ENCODE data around the gene GALNT9.
"Not testable (repeated sequence)": the region's sequence is repeated elsewhere in the genome, so short reads cannot be mapped to it uniquely, and the experiment has no call there.

Gene GALNT9

GRCh38 chr12:132296063-132296462 is 33.3 kb downstream of the GALNT9 start:
- no peak overlapping the region for H2AK5ac ChIP-seq (ENCODE audit: low read length, severe bottlenecking)
- DNase-seq, result no peak
- H3K36me3 ChIP-seq (ENCODE audit: control insufficient read depth in 1 of 2, insufficient read depth in 2 of 2, low read depth in 1 of 2, low read length in 2 of 2), result no peaks in the 10 kb centered on the region
- no peak overlapping the region for H3K18ac ChIP-seq (ENCODE audit: low read depth in 1 of 2, low read length in 2 of 2)
- 89% methylated on average over 18 of the region's 18 CpGs for WGBS
- no peak overlapping the region for H3K4me3 ChIP-seq (ENCODE audit: insufficient read depth in 1 of 2, low read depth in 1 of 2, low read length in 2 of 2)
- no peak overlapping the region for H2BK120ac ChIP-seq (ENCODE audit: low read depth, low read length)
- H2BK12ac ChIP-seq (ENCODE audit: low read length in 2 of 2), result no peak overlapping the region
- H3K27ac ChIP-seq (ENCODE audit: low read length, poor library complexity, severe bottlenecking), result no peak overlapping the region
- no peaks in the 10 kb centered on the region for H3K4me1 ChIP-seq (ENCODE audit: control insufficient read depth, insufficient read depth, low read depth, low read length)
- H2BK15ac ChIP-seq (ENCODE audit: low read depth, poor library complexity, severe bottlenecking), result no peak overlapping the region
- H3K4ac ChIP-seq (ENCODE audit: low read depth in 1 of 2, low read length in 2 of 2), result no peak overlapping the region
- H3K9me3 ChIP-seq (ENCODE audit: control insufficient read depth, low read length), result no peaks in the 10 kb centered on the region
- H3K4me2 ChIP-seq (ENCODE audit: low read length, poor library complexity, severe bottlenecking), result no peak overlapping the region
- H4K8ac ChIP-seq (ENCODE audit: low read length), result no peak overlapping the region
- H2BK5ac ChIP-seq (ENCODE audit: low read depth, low read length, poor library complexity, severe bottlenecking), result no peak overlapping the region
- no peaks in the 10 kb centered on the region for H3K79me1 ChIP-seq (replicated peaks; ENCODE audit: low read length, poor library complexity, severe bottlenecking)
- H3K23ac ChIP-seq (ENCODE audit: low read length in 2 of 2), result no peak overlapping the region
- H4K91ac ChIP-seq (ENCODE audit: low read length), result no peak overlapping the region
- no peak overlapping the region for H3K9ac ChIP-seq (ENCODE audit: low read length)
- no peak overlapping the region for H2AFZ ChIP-seq (ENCODE audit: low read depth, low read length)
- H3K14ac ChIP-seq (ENCODE audit: low read length in 2 of 2), result no peak overlapping the region
- peaks cover 0 to 34% of the 10 kb centered on the region in 2 experiments for H3K27me3 ChIP-seq (ENCODE audit: control insufficient read depth in 1 of 2, insufficient read depth in 1 of 2, low read length in 2 of 2)

GRCh38 chr12:132295561-132295960 is 33.8 kb downstream of the GALNT9 start:
- H3K27me3 ChIP-seq (ENCODE audit: control insufficient read depth in 1 of 2, insufficient read depth in 1 of 2, low read length in 2 of 2), result peaks cover 0 to 30% of the 10 kb centered on the region in 2 experiments
- H3K18ac ChIP-seq (ENCODE audit: low read depth in 1 of 2, low read length in 2 of 2); H3K27ac ChIP-seq (ENCODE audit: low read length, poor library complexity, severe bottlenecking); H3K79me1 ChIP-seq (replicated peaks; ENCODE audit: low read length, poor library complexity, severe bottlenecking); H3K4me3 ChIP-seq (ENCODE audit: insufficient read depth in 1 of 2, low read depth in 1 of 2, low read length in 2 of 2); H3K23ac ChIP-seq (ENCODE audit: low read length in 2 of 2); H2BK12ac ChIP-seq (ENCODE audit: low read length in 2 of 2); H4K91ac ChIP-seq (ENCODE audit: low read length); H3K9me3 ChIP-seq (ENCODE audit: control insufficient read depth, low read length); H2AK5ac ChIP-seq (ENCODE audit: low read length, severe bottlenecking); H4K8ac ChIP-seq (ENCODE audit: low read length); H2BK5ac ChIP-seq (ENCODE audit: low read depth, low read length, poor library complexity, severe bottlenecking); H3K4me1 ChIP-seq (ENCODE audit: control insufficient read depth, insufficient read depth, low read depth, low read length); H3K4me2 ChIP-seq (ENCODE audit: low read length, poor library complexity, severe bottlenecking); H3K36me3 ChIP-seq (ENCODE audit: control insufficient read depth in 1 of 2, insufficient read depth in 2 of 2, low read depth in 1 of 2, low read length in 2 of 2); H2BK120ac ChIP-seq (ENCODE audit: low read depth, low read length); H2AFZ ChIP-seq (ENCODE audit: low read depth, low read length); H3K14ac ChIP-seq (ENCODE audit: low read length in 2 of 2); H3K4ac ChIP-seq (ENCODE audit: low read depth in 1 of 2, low read length in 2 of 2); H2BK15ac ChIP-seq (ENCODE audit: low read depth, poor library complexity, severe bottlenecking); H3K9ac ChIP-seq (ENCODE audit: low read length); DNase-seq: not testable (repeated sequence)
- WGBS, result 94% methylated on average over 24 of the region's 24 CpGs

- no peak overlapping the region for H2BK120ac ChIP-seq (ENCODE audit: low read depth, low read length)
Measured at GRCh38 chr12:132295101-132295526, 34.3 kb downstream of the GALNT9 start.

GRCh38 chr12:132294121-132295034 is 35.0 kb downstream of the GALNT9 start:
- H3K79me1 ChIP-seq (replicated peaks; ENCODE audit: low read length, poor library complexity, severe bottlenecking), result no peaks in the 10 kb centered on the region
- no peak overlapping the region for H4K91ac ChIP-seq (ENCODE audit: low read length)
- no peak overlapping the region for H3K4me2 ChIP-seq (ENCODE audit: low read length, poor library complexity, severe bottlenecking)
- no peaks in the 10 kb centered on the region for H3K9me3 ChIP-seq (ENCODE audit: control insufficient read depth, low read length)
- H2BK120ac ChIP-seq (ENCODE audit: low read depth, low read length), result no peak overlapping the region
- WGBS, result 74% methylated on average over 24 of the region's 24 CpGs
- H3K14ac ChIP-seq (ENCODE audit: low read length in 2 of 2), result no peak overlapping the region
- no peaks in the 10 kb centered on the region for H3K4me1 ChIP-seq (ENCODE audit: control insufficient read depth, insufficient read depth, low read depth, low read length)
- H2BK12ac ChIP-seq (ENCODE audit: low read length in 2 of 2), result no peak overlapping the region
- H3K36me3 ChIP-seq (ENCODE audit: control insufficient read depth in 1 of 2, insufficient read depth in 2 of 2, low read depth in 1 of 2, low read length in 2 of 2), result no peaks in the 10 kb centered on the region
- no peak overlapping the region for H3K18ac ChIP-seq (ENCODE audit: low read depth in 1 of 2, low read length in 2 of 2)
- no peak overlapping the region for H2AFZ ChIP-seq (ENCODE audit: low read depth, low read length)
- no peak overlapping the region for H3K27ac ChIP-seq (ENCODE audit: low read length, poor library complexity, severe bottlenecking)
- H3K4ac ChIP-seq (ENCODE audit: low read depth in 1 of 2, low read length in 2 of 2), result no peak overlapping the region
- H2BK5ac ChIP-seq (ENCODE audit: low read depth, low read length, poor library complexity, severe bottlenecking), result no peak overlapping the region
- H2AK5ac ChIP-seq (ENCODE audit: low read length, severe bottlenecking), result no peak overlapping the region
- no peak overlapping the region for H4K8ac ChIP-seq (ENCODE audit: low read length)
- H3K4me3 ChIP-seq (ENCODE audit: insufficient read depth in 1 of 2, low read depth in 1 of 2, low read length in 2 of 2), result no peak overlapping the region
- no peak overlapping the region for H2BK15ac ChIP-seq (ENCODE audit: low read depth, poor library complexity, severe bottlenecking)
- no peak overlapping the region for H3K9ac ChIP-seq (ENCODE audit: low read length)
- no peak overlapping the region for H3K23ac ChIP-seq (ENCODE audit: low read length in 2 of 2)
- H3K27me3 ChIP-seq (ENCODE audit: control insufficient read depth in 1 of 2, insufficient read depth in 1 of 2, low read length in 2 of 2), result peaks cover 0 to 36% of the 10 kb centered on the region in 2 experiments
- DNase-seq, result no peak

More at GRCh38 chr12:132295101-132295526, 34.3 kb downstream of the GALNT9 start:
- Histone ChIP-seq H3K4me3 (ENCODE audit: insufficient read depth in 1 of 2, low read depth in 1 of 2, low read length in 2 of 2) (no peak overlapping the region), H4K91ac (ENCODE audit: low read length) (no peak overlapping the region), H3K36me3 (ENCODE audit: control insufficient read depth in 1 of 2, insufficient read depth in 2 of 2, low read depth in 1 of 2, low read length in 2 of 2) (no peaks in the 10 kb centered on the region), H3K27ac (ENCODE audit: low read length, poor library complexity, severe bottlenecking) (no peak overlapping the region), H3K27me3 (ENCODE audit: control insufficient read depth in 1 of 2, insufficient read depth in 1 of 2, low read length in 2 of 2) (peaks cover 0 to 30% of the 10 kb centered on the region in 2 experiments), H3K14ac (ENCODE audit: low read length in 2 of 2) (no peak overlapping the region), H3K23ac (ENCODE audit: low read length in 2 of 2) (no peak overlapping the region), H2AFZ (ENCODE audit: low read depth, low read length) (no peak overlapping the region), H2AK5ac (ENCODE audit: low read length, severe bottlenecking) (no peak overlapping the region), H3K18ac (ENCODE audit: low read depth in 1 of 2, low read length in 2 of 2) (no peak overlapping the region), H3K79me1 (replicated peaks; ENCODE audit: low read length, poor library complexity, severe bottlenecking) (no peaks in the 10 kb centered on the region), H2BK12ac (ENCODE audit: low read length in 2 of 2) (no peak overlapping the region), H2BK5ac (ENCODE audit: low read depth, low read length, poor library complexity, severe bottlenecking) (no peak overlapping the region), H3K9ac (ENCODE audit: low read length) (no peak overlapping the region), H3K4me1 (ENCODE audit: control insufficient read depth, insufficient read depth, low read depth, low read length) (no peaks in the 10 kb centered on the region), H3K4me2 (ENCODE audit: low read length, poor library complexity, severe bottlenecking) (no peak overlapping the region), H4K8ac (ENCODE audit: low read length) (no peak overlapping the region), H3K9me3 (ENCODE audit: control insufficient read depth, low read length) (no peaks in the 10 kb centered on the region), H2BK15ac (ENCODE audit: low read depth, poor library complexity, severe bottlenecking) (no peak overlapping the region), H3K4ac (ENCODE audit: low read depth in 1 of 2, low read length in 2 of 2) (no peak overlapping the region)
- no peak for DNase-seq
- WGBS, result 93% methylated on average over 18 of the region's 18 CpGs
